Bronchial epithelial cell (primary cell): ENCODE results near the gene CORO7. TPM values are rescaled to one million over a fixed set of nuclear protein-coding genes. Genes with fewer than 3 reads are reported as not detected.

Experiments used
- DNase-seq: peaks from one replicate; pipeline ENCODE4 v3.0.0-alpha.2; 2010; ENCODE audit warnings: low read depth
- FAIRE-seq: peaks from 2 replicates; lab custom pipeline; 2011; peaks lifted over from hg19 to GRCh38; lab: Jason Lieb, UNC
- H3K27me3 ChIP-seq: 2 replicates; pipeline ENCODE4 v1.5.1; 2011; ENCODE audit warnings: low read length; ENCODE audit not compliant: control insufficient read depth, insufficient read depth
- H3K36me3 ChIP-seq: 2 replicates; pipeline ENCODE4 v1.5.1; 2011; ENCODE audit warnings: low read length; ENCODE audit not compliant: control insufficient read depth, insufficient read depth
- H3K4me3 ChIP-seq: 2 replicates; pipeline ENCODE4 v1.5.1; 2011; ENCODE audit warnings: mild to moderate bottlenecking, low read depth, low read length, control low read depth
- total RNA-seq: library from RNA; depleted of rRNA; stranded (reverse); fragments of >200 nt; gene quantifications from 2 replicates; pipeline ENCODE4 v1.2.1, GENCODE V29; 2014
- TF ChIP-seq, protein P1 (sequence below): IDR thresholded peaks from 2 replicates; pipeline ENCODE4 v1.5.1; 2011; ENCODE audit warnings: mild to moderate bottlenecking, moderate library complexity, low read length, control low read depth, inconsistent platforms; ENCODE audit not compliant: insufficient read depth, severe bottlenecking

Gene CORO7
- total RNA-seq, 1 donor from 2014 or later: 7.6 TPM

GRCh38 chr16:4356820-4357219 is 59.6 kb downstream of the CORO7 start:
- Histone ChIP-seq H3K36me3 (peaks cover 6% of the 10 kb centered on the region), H3K27me3 (no peaks in the 10 kb centered on the region), H3K4me3 (no peak overlapping the region)
- FAIRE-seq (no peak), DNase-seq (no peak)
- TF ChIP-seq, protein P1, sequence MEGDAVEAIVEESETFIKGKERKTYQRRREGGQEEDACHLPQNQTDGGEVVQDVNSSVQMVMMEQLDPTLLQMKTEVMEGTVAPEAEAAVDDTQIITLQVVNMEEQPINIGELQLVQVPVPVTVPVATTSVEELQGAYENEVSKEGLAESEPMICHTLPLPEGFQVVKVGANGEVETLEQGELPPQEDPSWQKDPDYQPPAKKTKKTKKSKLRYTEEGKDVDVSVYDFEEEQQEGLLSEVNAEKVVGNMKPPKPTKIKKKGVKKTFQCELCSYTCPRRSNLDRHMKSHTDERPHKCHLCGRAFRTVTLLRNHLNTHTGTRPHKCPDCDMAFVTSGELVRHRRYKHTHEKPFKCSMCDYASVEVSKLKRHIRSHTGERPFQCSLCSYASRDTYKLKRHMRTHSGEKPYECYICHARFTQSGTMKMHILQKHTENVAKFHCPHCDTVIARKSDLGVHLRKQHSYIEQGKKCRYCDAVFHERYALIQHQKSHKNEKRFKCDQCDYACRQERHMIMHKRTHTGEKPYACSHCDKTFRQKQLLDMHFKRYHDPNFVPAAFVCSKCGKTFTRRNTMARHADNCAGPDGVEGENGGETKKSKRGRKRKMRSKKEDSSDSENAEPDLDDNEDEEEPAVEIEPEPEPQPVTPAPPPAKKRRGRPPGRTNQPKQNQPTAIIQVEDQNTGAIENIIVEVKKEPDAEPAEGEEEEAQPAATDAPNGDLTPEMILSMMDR: no peak

DNA sequence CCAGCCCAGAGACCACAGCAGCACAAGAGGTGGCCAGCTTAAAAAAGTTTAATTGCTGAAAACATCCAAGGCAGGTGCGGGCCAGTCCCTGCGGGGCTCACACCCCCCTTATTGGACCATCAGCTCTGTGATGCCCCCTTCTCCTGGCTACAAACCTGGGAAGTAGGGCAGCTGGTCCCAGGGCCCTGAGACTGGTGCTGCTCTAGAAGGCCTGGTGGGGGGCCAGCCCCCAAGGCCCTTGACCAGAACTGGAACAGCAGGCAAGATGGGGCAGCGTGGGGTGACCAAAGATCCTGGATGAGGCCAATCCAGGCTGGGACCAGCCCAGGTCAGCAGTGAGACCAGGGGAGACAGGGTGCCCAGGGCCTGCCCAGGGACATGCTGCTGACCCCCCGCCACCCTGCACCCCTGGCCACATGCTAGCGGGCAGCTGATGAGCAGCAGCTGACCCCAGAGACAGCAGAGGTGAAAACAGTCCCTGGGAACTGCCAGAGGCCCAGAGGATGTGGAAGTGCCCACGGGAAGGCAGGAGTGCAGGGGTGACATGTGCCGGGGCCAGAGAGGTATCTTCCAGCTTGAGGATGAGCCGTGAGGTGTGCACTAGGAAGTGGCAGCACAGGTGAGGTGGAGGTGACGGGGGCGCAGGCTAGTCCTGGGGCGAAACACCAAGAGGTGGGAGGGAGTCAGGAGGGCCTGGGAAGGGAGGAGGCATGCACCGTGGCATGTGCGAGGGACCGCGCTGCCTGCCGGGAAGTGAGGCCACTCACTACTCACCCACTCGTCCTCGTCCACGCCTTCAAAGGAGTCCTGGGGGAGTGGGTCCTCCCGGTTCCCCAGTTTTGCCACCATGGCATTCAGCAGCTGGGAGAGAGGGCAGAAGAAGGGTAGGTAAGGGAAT is 61.6 kb downstream of the CORO7 start:
- peaks cover 3% of the 10 kb centered on the region for H3K36me3 ChIP-seq
- H3K27me3 ChIP-seq: no peaks in the 10 kb centered on the region
- FAIRE-seq (no peak), DNase-seq (no peak)
- H3K4me3 ChIP-seq: no peak overlapping the region
- TF ChIP-seq, protein P1: no peak

- Histone ChIP-seq H3K4me3 (no peak overlapping the region), H3K27me3 (no peaks in the 10 kb centered on the region), H3K36me3 (peaks cover 4% of the 10 kb centered on the region)
- FAIRE-seq (no peak), DNase-seq (no peak)
- TF ChIP-seq, protein P1: no peak
Measured at GRCh38 chr16:4353675-4354074, 62.7 kb downstream of the CORO7 start.

DNA sequence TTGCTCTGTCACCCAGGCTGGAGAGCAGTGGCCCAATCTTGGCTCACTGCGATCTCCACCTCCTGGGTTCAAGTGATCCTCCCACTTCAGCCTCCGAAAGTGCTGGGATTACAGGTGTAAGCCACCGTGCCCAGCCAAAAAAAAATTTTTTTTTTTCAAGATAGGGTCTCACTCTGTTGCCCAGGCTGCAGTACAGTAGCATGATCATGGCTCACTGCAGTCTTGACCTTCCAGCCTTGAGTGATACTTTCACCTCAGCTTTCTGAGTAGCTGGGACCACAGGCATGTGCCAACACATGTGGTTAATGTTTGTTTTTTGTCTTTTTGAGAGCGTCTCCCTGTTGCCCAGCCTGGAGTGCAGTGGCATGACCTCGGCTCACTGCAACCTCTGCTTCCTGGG is 63.6 kb downstream of the CORO7 start:
- DNase-seq (no peak), FAIRE-seq (no peak)
- Histone ChIP-seq H3K4me3 (no peak overlapping the region), H3K27me3 (no peaks in the 10 kb centered on the region), H3K36me3 (peaks cover 4% of the 10 kb centered on the region)
- TF ChIP-seq, protein P1: no peak

GRCh38 chr16:4351880-4352279 is 64.5 kb downstream of the CORO7 start:
- DNase-seq: peak; percentile 32
- Histone ChIP-seq H3K36me3 (peaks cover 4% of the 10 kb centered on the region), H3K4me3 (no peak overlapping the region), H3K27me3 (no peaks in the 10 kb centered on the region)
- TF ChIP-seq, protein P1: no peak
- no peak for FAIRE-seq
